SK-N-SH treated with all-trans-retinoic acid at 6 μM for 48 hours (cell line): ENCODE data around the gene PRKCB.
"Not testable (repeated sequence)": the region's sequence is repeated elsewhere in the genome, so short reads cannot be mapped to it uniquely, and the experiment has no call there.

Experiments
- ATAC-seq: fragments of 200-7000 bp; cut with Tn5 transposase; 3 replicates; pipeline ENCODE4 v1.9.1; 2020; ENCODE audit warnings: mild to moderate bottlenecking, moderate library complexity
- BACH2 ChIP-seq: fragments of 250-450 bp; sonication (Bioruptor Pico); IDR thresholded peaks from 2 replicates; pipeline ENCODE4 v1.9.0; 2021; ENCODE audit warnings: mild to moderate bottlenecking, borderline replicate concordance
- CREB5 ChIP-seq: fragments of 250-450 bp; sonication (Bioruptor Pico); IDR thresholded peaks from 2 replicates; pipeline ENCODE4 v1.5.1; 2020; ENCODE audit warnings: low read depth, mild to moderate bottlenecking, moderate library complexity
- ESRRG ChIP-seq: fragments of 250-450 bp; sonication (Bioruptor Pico); IDR thresholded peaks from 2 replicates; pipeline ENCODE4 v1.6.1; 2021; ENCODE audit warnings: mild to moderate bottlenecking
- GLIS3 ChIP-seq: fragments of 250-450 bp; sonication (Bioruptor Pico); IDR thresholded peaks from 2 replicates; pipeline ENCODE4 v1.5.0; 2020; ENCODE audit warnings: mild to moderate bottlenecking, moderate library complexity
- ISL1 ChIP-seq: fragments of 250-450 bp; sonication (Bioruptor Pico); IDR thresholded peaks from 2 replicates; pipeline ENCODE4 v2.1.2; 2022; ENCODE audit warnings: mild to moderate bottlenecking, moderate library complexity
- OSR1 ChIP-seq: fragments of 250-450 bp; sonication (Bioruptor Pico); IDR thresholded peaks from 2 replicates; pipeline ENCODE4 v1.8.0; 2022; ENCODE audit warnings: moderate library complexity, mild to moderate bottlenecking, inconsistent platforms
- PATZ1 ChIP-seq: fragments of 250-450 bp; sonication (Bioruptor Pico); IDR thresholded peaks from 2 replicates; pipeline ENCODE4 v1.8.0; 2020; ENCODE audit warnings: mild to moderate bottlenecking, moderate library complexity, borderline replicate concordance
- POU6F1 ChIP-seq: fragments of 250-450 bp; sonication (Bioruptor Pico); IDR thresholded peaks from 2 replicates; pipeline ENCODE4 v1.8.0; 2021; ENCODE audit warnings: low read depth, mild to moderate bottlenecking, moderate library complexity, borderline replicate concordance
- TCF4 ChIP-seq: fragments of 250-450 bp; sonication (Bioruptor Pico); IDR thresholded peaks from 2 replicates; pipeline ENCODE4 v1.8.0; 2021; ENCODE audit warnings: mild to moderate bottlenecking, moderate library complexity, borderline replicate concordance
- TSHZ2 ChIP-seq: fragments of 250-450 bp; sonication (Bioruptor Pico); IDR thresholded peaks from 2 replicates; pipeline ENCODE4 v1.5.0; 2020; ENCODE audit warnings: mild to moderate bottlenecking, moderate library complexity
- ZFP30 ChIP-seq: fragments of 450-650 bp; formaldehyde crosslinking; IDR thresholded peaks from 2 replicates; pipeline ENCODE4 v1.5.0; 2022; ENCODE audit warnings: mild to moderate bottlenecking, moderate library complexity
- ZNF565 ChIP-seq: fragments of 450-650 bp; formaldehyde crosslinking; conservative IDR thresholded peaks from 2 replicates; pipeline ENCODE4 v1.5.0; 2020; ENCODE audit warnings: low read depth, mild to moderate bottlenecking, moderate library complexity
- ZNF70 ChIP-seq: fragments of 450-650 bp; formaldehyde crosslinking; IDR thresholded peaks from 2 replicates; pipeline ENCODE4 v1.5.0; 2020; ENCODE audit warnings: mild to moderate bottlenecking, moderate library complexity

The PRKCB gene

GRCh38 chr16:24102209-24102660 is 266.5 kb downstream of the PRKCB start:
- TF ChIP-seq TSHZ2 (CRISPR knock-in tag) (no peak), ZFP30 (no peak), ZNF70 (CRISPR knock-in tag) (no peak), ZNF565 (CRISPR knock-in tag) (no peak), PATZ1 (CRISPR knock-in tag) (no peak), TCF4 (peak; percentile 28; the same call in 1 of the 2 replicates), ESRRG (CRISPR knock-in tag) (no peak)
- TF ChIP-seq, all 23 proteins: peak for 1
- no peak for ATAC-seq

- not testable (repeated sequence) for ATAC-seq
Measured at GRCh38 chr16:24105471-24105870, 269.7 kb downstream of the PRKCB start.

GRCh38 chr16:24108090-24108489 is 272.3 kb downstream of the PRKCB start:
- ATAC-seq: not testable (repeated sequence)

- no peak for TF ChIP-seq PATZ1 (CRISPR knock-in tag)
- no peak for TF ChIP-seq CREB5
- TF ChIP-seq ISL1 (CRISPR knock-in tag): no peak
- no peak for TF ChIP-seq ZNF565 (CRISPR knock-in tag)
- no peak for TF ChIP-seq BACH2 (CRISPR knock-in tag)
- no peak for TF ChIP-seq GLIS3 (CRISPR knock-in tag)
- no peak for TF ChIP-seq POU6F1
- TF ChIP-seq OSR1 (CRISPR knock-in tag): no peak
- TF ChIP-seq TSHZ2 (CRISPR knock-in tag): no peak
- no peak for ATAC-seq
Measured at GRCh38 chr16:24111724-24112302, 276.0 kb downstream of the PRKCB start.
